GM12874 (cell line): ENCODE data around the gene TCF25.

ENCODE experiments used
- CTCF ChIP-seq: IDR thresholded peaks from 2 replicates; pipeline ENCODE4 v1.5.1; 2011; ENCODE audit warnings: low read depth, mild to moderate bottlenecking, control low read depth, low read length, moderate library complexity; ENCODE audit not compliant: insufficient read depth

Gene TCF25

GRCh38 chr16:89921131-89921701 lies 47.8 kb downstream of the TCF25 start:
- TF ChIP-seq CTCF: no peak

- TF ChIP-seq CTCF: no peak
These were observed 48.5 kb downstream of the TCF25 start for GRCh38 chr16:89921702-89922476.

GRCh38 chr16:89922477-89922883 lies 49.1 kb downstream of the TCF25 start:
- TF ChIP-seq CTCF: no peak

- no peak for TF ChIP-seq CTCF
These were observed 49.7 kb downstream of the TCF25 start, which contains the start of gene TUBB3 for GRCh38 chr16:89922884-89923639. TSS of gene TUBB3 (plus strand) at chr16:89923342. CDS start at chr16:89923402, 60 bp downstream.

- no peak for TF ChIP-seq CTCF
These were observed 50.4 kb downstream of the TCF25 start for GRCh38 chr16:89923640-89924296.

- TF ChIP-seq CTCF: no peak
These were observed 51.0 kb downstream of the TCF25 start for GRCh38 chr16:89924297-89924924.
